Thyroid gland (tissue), 4 donors: ENCODE data around the gene SPTBN4. TPM values are rescaled to one million over a fixed set of nuclear protein-coding genes. Genes with fewer than 3 reads are reported as not detected.
A peak's percentile ranks its signal among the peaks of the same experiment; 100 is the strongest.

Experiments
- DNase-seq, 2 donors: peaks; one replicate each; pipeline ENCODE4 v3.0.0-alpha.2; 2019
- H3K27ac ChIP-seq, 3 donors: fragments of 200-600 bp; sonication (generic); 1 replicate in 2 of 3; 2 replicates in 1 of 3; pipeline ENCODE4 v1.5.1; 2016 to 2019; ENCODE audit warnings: mild to moderate bottlenecking in 1 of 3, moderate library complexity in 1 of 3
- H3K27me3 ChIP-seq: fragments of 200-600 bp; sonication (generic); one replicate; pipeline ENCODE4 v1.5.1; 2019
- H3K36me3 ChIP-seq, 2 donors: fragments of 200-600 bp; sonication (generic); one replicate each; pipeline ENCODE4 v1.5.1; 2016 to 2019
- H3K4me1 ChIP-seq, 2 donors: fragments of 200-600 bp; sonication (generic); one replicate each; pipeline ENCODE4 v1.5.1; 2017 to 2019
- H3K4me3 ChIP-seq, 3 donors: fragments of 200-600 bp; sonication (generic); replicated peaks in 1 of 3; 1 replicate in 2 of 3; 2 replicates in 1 of 3; pipeline ENCODE4 v1.5.1; 2016; ENCODE audit warnings: mild to moderate bottlenecking in 1 of 3
- H3K9me3 ChIP-seq: fragments of 200-600 bp; sonication (generic); one replicate; pipeline ENCODE4 v1.5.1; 2017
- CTCF ChIP-seq, 6 experiments: fragments of 200-600 bp in 3 of 6; fragments of 450-650 bp in 3 of 6; sonication (generic) in 3 of 6; IDR thresholded peaks; one replicate each; pipeline ENCODE4 v1.5.1; 2016 to 2019; ENCODE audit warnings: antibody characterized with exemption in 6 of 6, mild to moderate bottlenecking in 2 of 6, inconsistent platforms in 1 of 6, moderate library complexity in 1 of 6
- POLR2A ChIP-seq, 2 donors: fragments of 450-650 bp; IDR thresholded peaks; one replicate each; pipeline ENCODE4 v1.6.1; 2017; ENCODE audit warnings: antibody characterized with exemption in 2 of 2, mild to moderate bottlenecking in 2 of 2, moderate library complexity in 1 of 2
- WGBS, 2 donors: methylation state at CpG; one replicate each; pipeline ENCODE4 v1.1.5; 2017; 5-methylcytosine and 5-hydroxymethylcytosine counted together
- intact Hi-C: fragments of 100-400 bp; cut with DNase I; formaldehyde crosslinking; loops from one replicate; pipeline ENCODE4 v1.15.1; 2023
- total RNA-seq, 4 donors: library from RNA; depleted of rRNA; stranded (reverse); fragments of >200 nt; gene quantifications; one replicate each; pipeline ENCODE4 v1.2.3, GENCODE V29; 2016

SPTBN4 gene
- total RNA-seq, 4 donors from 2014 or later, result 0.67 to 2.7 (median 1.0) TPM

GRCh38 chr19:40549007-40549708, 82.4 kb downstream of the SPTBN4 start:
- TF ChIP-seq POLR2A (IDR thresholded peaks at IDR 0.05) (no peak), CTCF (IDR thresholded peaks at IDR 0.05) (peak in 3 of 6 experiments; percentile 29 to 68 (median 46))
- Histone ChIP-seq H3K27ac (no peak overlapping the region), H3K27me3 (peaks cover 4% of the 10 kb centered on the region), H3K4me3 (no peak overlapping the region), H3K4me1 (peaks cover 0 to 5% of the 10 kb centered on the region in 2 donors), H3K9me3 (no peaks in the 10 kb centered on the region), H3K36me3 (no peaks in the 10 kb centered on the region)
- WGBS, 2 donors, result 5 to 9% methylated on average over 25 to 27 of the region's 43 CpGs
- intact Hi-C loops, result no loop called here
- DNase-seq, result peak; percentile 67 to 71

GRCh38 chr19:40550951-40551350, 84.2 kb downstream of the SPTBN4 start:
- H3K4me3 ChIP-seq, result no peak overlapping the region
- TF ChIP-seq CTCF (IDR thresholded peaks at IDR 0.05), result no peak
- no peak for TF ChIP-seq POLR2A (IDR thresholded peaks at IDR 0.05)
- 85 to 91% methylated on average over 4 of the region's 4 CpGs for WGBS, 2 donors
- no peaks in the 10 kb centered on the region for H3K36me3 ChIP-seq
- no peak for DNase-seq
- intact Hi-C loops, result no loop called here
- H3K27me3 ChIP-seq, result peaks cover 8% of the 10 kb centered on the region
- no peak overlapping the region for H3K27ac ChIP-seq
- no peaks in the 10 kb centered on the region for H3K9me3 ChIP-seq
- H3K4me1 ChIP-seq, result peaks cover 0 to 5% of the 10 kb centered on the region in 2 donors

- H3K4me1 ChIP-seq, result peaks cover 0 to 5% of the 10 kb centered on the region in 2 donors
- H3K9me3 ChIP-seq, result no peaks in the 10 kb centered on the region
- intact Hi-C loops, result no loop called here
- H3K4me3 ChIP-seq, result no peak overlapping the region
- no peak for TF ChIP-seq POLR2A (IDR thresholded peaks at IDR 0.05)
- TF ChIP-seq CTCF (IDR thresholded peaks at IDR 0.05), result no peak
- DNase-seq, result no peak
- H3K27me3 ChIP-seq, result peaks cover 8% of the 10 kb centered on the region
- no peaks in the 10 kb centered on the region for H3K36me3 ChIP-seq
- WGBS, 2 donors, result 92 to 98% methylated on average over 3 of the region's 3 CpGs
- no peak overlapping the region for H3K27ac ChIP-seq
Observed at GRCh38 chr19:40552848-40553247, 86.0 kb downstream of the SPTBN4 start.

- no peak for DNase-seq
- H3K27me3 ChIP-seq, result peaks cover 8% of the 10 kb centered on the region
- H3K36me3 ChIP-seq, result no peaks in the 10 kb centered on the region
- TF ChIP-seq CTCF (IDR thresholded peaks at IDR 0.05) (no peak), POLR2A (IDR thresholded peaks at IDR 0.05) (no peak)
- H3K4me3 ChIP-seq, result no peak overlapping the region
- intact Hi-C loops, result no loop called here
- H3K9me3 ChIP-seq, result no peaks in the 10 kb centered on the region
- 16 to 27% methylated on average over 29 to 52 of the region's 69 CpGs for WGBS, 2 donors
- H3K27ac ChIP-seq, result no peak overlapping the region
- peaks cover 0 to under 1% of the 10 kb centered on the region in 2 donors for H3K4me1 ChIP-seq
Observed at GRCh38 chr19:40553885-40554857, 87.4 kb downstream of the SPTBN4 start.
